ENCODE results near the gene IFNLR1. TPM values are rescaled to one million over a fixed set of nuclear protein-coding genes. Genes with fewer than 3 reads are reported as not detected.

Gene IFNLR1
- total and polyA plus RNA-seq, 3 experiments from 2014 or later: 3.1 to 6.1 (median 5.4) TPM

GRCh38 chr1:24195874-24196273 is 8.8 kb upstream of the IFNLR1 start:
- POLR2A ChIA-PET: no interaction called here
- Histone ChIP-seq H3K27ac (ENCODE audit: low read depth, low read length) (no peak overlapping the region), H3K4me1 (ENCODE audit: insufficient read depth, low read length) (peaks cover 16% of the 10 kb centered on the region), H3K4me3 (ENCODE audit: low read length) (no peak overlapping the region), H3K36me3 (ENCODE audit: insufficient read depth, low read length) (no peaks in the 10 kb centered on the region), H3K27me3 (ENCODE audit: insufficient read depth, low read length, poor library complexity, severe bottlenecking) (no peaks in the 10 kb centered on the region), H3K9me3 (ENCODE audit: low read length) (no peaks in the 10 kb centered on the region)
- peaks cover 18 to 27% (median 21%) of the 10 kb centered on the region in 3 donors for H3K4me1 Mint-ChIP-seq
- CTCF ChIA-PET: interaction anchor here (4.6 to 10.1 kb wide), 2 partner anchors 46 to 198 kb away, joined by 42 to 276 read pairs; no protein-coding TSS in a partner anchor
- H3K27ac Mint-ChIP-seq: no peak overlapping the region
- H3K27me3 Mint-ChIP-seq: no peaks in the 10 kb centered on the region
- no peaks in the 10 kb centered on the region for H3K9me3 Mint-ChIP-seq
- DNase-seq: no peak
- H3K4me3 Mint-ChIP-seq: no peak overlapping the region
- H3K36me3 Mint-ChIP-seq: no peaks in the 10 kb centered on the region

- peaks cover 18% of the 10 kb centered on the region for H3K4me1 ChIP-seq (ENCODE audit: insufficient read depth, low read length)
Observed at GRCh38 chr1:24195136-24195535, 8.0 kb upstream of the IFNLR1 start.

DNA sequence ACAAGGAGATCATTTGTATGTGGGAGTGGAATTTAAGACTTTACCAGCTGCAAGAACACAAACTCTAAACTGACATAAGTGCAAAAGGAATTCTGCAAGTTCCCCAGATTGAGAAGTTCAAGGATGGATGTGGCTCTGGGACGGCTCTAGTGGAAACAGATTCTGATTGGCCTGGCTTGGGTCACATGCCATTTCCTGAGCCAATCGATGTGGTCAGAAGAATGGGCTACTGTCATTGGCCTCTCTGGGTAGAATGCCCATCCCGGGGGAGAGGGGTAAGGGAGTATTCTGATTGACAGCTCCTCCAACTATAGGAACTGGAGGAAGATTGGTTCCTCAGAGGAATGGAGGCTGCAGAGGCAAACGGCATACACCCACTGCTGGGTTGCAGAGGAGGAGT is 6.0 kb upstream of the IFNLR1 start:
- Histone ChIP-seq H3K27ac (ENCODE audit: low read depth, low read length) (no peak overlapping the region), H3K4me1 (ENCODE audit: insufficient read depth, low read length) (peaks cover 19% of the 10 kb centered on the region), H3K36me3 (ENCODE audit: insufficient read depth, low read length) (no peaks in the 10 kb centered on the region), H3K4me3 (ENCODE audit: low read length) (no peak overlapping the region), H3K27me3 (ENCODE audit: insufficient read depth, low read length, poor library complexity, severe bottlenecking) (no peaks in the 10 kb centered on the region), H3K9me3 (ENCODE audit: low read length) (no peaks in the 10 kb centered on the region)
- peak overlapping the region in 1 of 7 donors; percentile 9 for H3K4me3 Mint-ChIP-seq
- H3K27me3 Mint-ChIP-seq: no peaks in the 10 kb centered on the region
- no peaks in the 10 kb centered on the region for H3K9me3 Mint-ChIP-seq
- ChIA-PET CTCF (interaction anchor here (1.1 to 10.1 kb wide), 2 partner anchors 43 to 201 kb away, joined by 4 to 276 read pairs; no protein-coding TSS in a partner anchor), POLR2A (no interaction called here)
- no peaks in the 10 kb centered on the region for H3K36me3 Mint-ChIP-seq
- peaks cover 33 to 47% (median 34%) of the 10 kb centered on the region in 3 donors for H3K4me1 Mint-ChIP-seq
- peak overlapping the region in 1 of 8 donors; percentile 73 for H3K27ac Mint-ChIP-seq
- no peak for DNase-seq

More at GRCh38 chr1:24195136-24195535, 8.0 kb upstream of the IFNLR1 start:
- H3K36me3 Mint-ChIP-seq: no peaks in the 10 kb centered on the region
- no peak overlapping the region for H3K27ac Mint-ChIP-seq
- H3K4me1 Mint-ChIP-seq: peaks cover 22 to 35% (median 24%) of the 10 kb centered on the region in 3 donors
- Histone ChIP-seq H3K36me3 (ENCODE audit: insufficient read depth, low read length) (no peaks in the 10 kb centered on the region), H3K4me3 (ENCODE audit: low read length) (no peak overlapping the region), H3K9me3 (ENCODE audit: low read length) (no peaks in the 10 kb centered on the region), H3K27me3 (ENCODE audit: insufficient read depth, low read length, poor library complexity, severe bottlenecking) (no peaks in the 10 kb centered on the region), H3K27ac (ENCODE audit: low read depth, low read length) (no peak overlapping the region)
- ChIA-PET CTCF (interaction anchor here (10.1 kb wide), 1 partner anchor 199 kb away, joined by 276 read pairs; no protein-coding TSS in a partner anchor), POLR2A (no interaction called here)
- H3K27me3 Mint-ChIP-seq: no peaks in the 10 kb centered on the region
- no peak overlapping the region for H3K4me3 Mint-ChIP-seq
- no peaks in the 10 kb centered on the region for H3K9me3 Mint-ChIP-seq
- DNase-seq: no peak

DNA sequence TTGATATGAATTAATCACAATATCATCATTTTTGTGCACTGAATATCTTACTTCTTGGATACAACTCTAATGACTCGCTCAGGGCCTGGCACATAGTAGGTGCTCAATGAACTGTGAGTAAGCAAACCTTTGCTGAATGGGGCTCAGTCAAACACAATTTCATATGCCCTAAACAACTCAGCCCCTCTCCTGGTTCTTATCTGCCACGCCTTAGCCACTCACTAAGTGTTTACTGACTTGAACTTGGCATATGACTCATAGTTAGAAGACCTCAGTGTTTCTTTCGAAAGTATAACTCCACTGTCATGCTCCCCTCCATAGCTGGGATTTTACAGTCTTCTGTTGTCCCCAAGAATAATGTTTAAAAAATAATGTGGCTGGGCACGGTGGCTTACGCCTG is 4.8 kb upstream of the IFNLR1 start:
- peak overlapping the region in 5 of 8 donors; percentile 17 to 68 (median 53) for H3K27ac Mint-ChIP-seq
- no peak overlapping the region for H3K4me3 ChIP-seq (ENCODE audit: low read length)
- POLR2A ChIA-PET: interaction anchor here (0.6 kb wide), 1 partner anchor 225 kb away, joined by 3 read pairs; no protein-coding TSS in a partner anchor
- H3K27ac ChIP-seq (ENCODE audit: low read depth, low read length): no peak overlapping the region
- peaks cover 0 to 2% (median 0%) of the 10 kb centered on the region in 3 donors for H3K36me3 Mint-ChIP-seq
- no peak for DNase-seq
- peak overlapping the region in 2 of 7 donors; percentile 29 for H3K4me3 Mint-ChIP-seq
- peaks cover 25% of the 10 kb centered on the region for H3K4me1 ChIP-seq (ENCODE audit: insufficient read depth, low read length)
- peaks cover 36 to 52% (median 39%) of the 10 kb centered on the region in 3 donors for H3K4me1 Mint-ChIP-seq
- H3K27me3 Mint-ChIP-seq: peaks cover 0 to 3% of the 10 kb centered on the region in 2 donors
- no peaks in the 10 kb centered on the region for H3K9me3 ChIP-seq (ENCODE audit: low read length)
- no peaks in the 10 kb centered on the region for H3K36me3 ChIP-seq (ENCODE audit: insufficient read depth, low read length)
- H3K27me3 ChIP-seq (ENCODE audit: insufficient read depth, low read length, poor library complexity, severe bottlenecking): no peaks in the 10 kb centered on the region
- CTCF ChIA-PET: interaction anchor here (1.2 kb wide), 1 partner anchor 223 kb away, joined by 3 read pairs; the partner anchor contains the start of gene NIPAL3
- H3K9me3 Mint-ChIP-seq: no peaks in the 10 kb centered on the region

DNA sequence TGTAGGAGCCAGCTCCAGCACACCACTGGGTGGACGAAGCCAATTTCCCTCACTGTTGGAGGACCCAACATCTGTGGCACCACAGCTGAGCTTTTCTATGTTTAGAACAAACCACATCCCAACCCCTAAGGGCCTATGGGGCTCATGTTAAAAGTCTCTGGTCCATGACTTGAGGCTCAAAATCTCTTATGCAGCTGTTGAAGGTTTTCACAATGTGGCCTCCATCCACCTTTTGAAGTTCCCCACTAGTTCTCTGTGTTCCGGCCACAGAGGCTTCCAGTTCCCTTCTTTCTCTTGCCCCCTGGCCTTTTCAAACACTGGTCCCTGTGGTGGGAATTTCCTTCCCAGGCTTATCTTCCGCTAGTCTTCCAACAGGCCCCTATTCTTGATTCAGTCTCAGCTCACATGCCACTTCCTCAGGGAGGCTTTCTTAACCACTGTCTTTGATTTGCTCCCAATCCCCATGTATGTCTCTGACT is 3.9 kb upstream of the IFNLR1 start:
- Histone ChIP-seq H3K36me3 (ENCODE audit: insufficient read depth, low read length) (no peaks in the 10 kb centered on the region), H3K27me3 (ENCODE audit: insufficient read depth, low read length, poor library complexity, severe bottlenecking) (no peaks in the 10 kb centered on the region), H3K27ac (ENCODE audit: low read depth, low read length) (no peak overlapping the region), H3K4me3 (ENCODE audit: low read length) (no peak overlapping the region), H3K9me3 (ENCODE audit: low read length) (no peaks in the 10 kb centered on the region), H3K4me1 (ENCODE audit: insufficient read depth, low read length) (peaks cover 32% of the 10 kb centered on the region)
- Mint-ChIP-seq H3K9me3 (no peaks in the 10 kb centered on the region), H3K27me3 (peaks cover 0 to 3% of the 10 kb centered on the region in 2 donors), H3K27ac (peak overlapping the region in 6 of 8 donors; percentile 8 to 66 (median 39)), H3K36me3 (peaks cover 0 to 3% (median 0%) of the 10 kb centered on the region in 3 donors), H3K4me1 (peaks cover 44 to 59% (median 45%) of the 10 kb centered on the region in 3 donors), H3K4me3 (peak overlapping the region in 1 of 7 donors; percentile 50)
- ChIA-PET CTCF (interaction anchor here (1.2 to 7.5 kb wide), 7 partner anchors 9 to 224 kb away, joined by 3 to 56 read pairs (median 7); partner anchors contain the start of gene NIPAL3), POLR2A (interaction anchor here (0.6 kb wide), 2 partner anchors 311 to 450 kb away, joined by 5 to 9 read pairs; no protein-coding TSS in a partner anchor)
- DNase-seq: no peak

DNA sequence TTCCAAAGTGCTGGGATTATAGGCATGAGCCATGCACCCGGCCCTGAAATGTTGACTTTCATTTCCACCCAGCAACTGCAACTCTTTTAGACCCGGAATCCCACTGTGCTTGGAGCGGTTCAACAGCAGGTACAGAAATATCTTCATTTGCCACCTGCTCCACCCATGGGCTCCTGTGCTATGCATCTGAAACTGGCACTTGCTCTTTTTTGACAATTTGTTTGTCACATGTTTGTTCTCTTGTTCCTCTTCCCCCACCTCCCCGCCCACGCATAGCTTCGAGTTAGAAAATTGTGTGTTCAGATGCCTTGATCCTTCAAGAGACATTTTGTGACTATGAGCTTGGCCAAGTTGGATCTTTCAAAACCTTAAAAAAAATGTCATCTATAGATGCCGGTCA is 2.4 kb upstream of the IFNLR1 start:
- ChIA-PET CTCF (interaction anchor here (1.4 to 7.5 kb wide), 5 partner anchors 10 to 226 kb away, joined by 3 to 56 read pairs (median 34); partner anchors contain the start of gene NIPAL3), POLR2A (interaction anchor here (0.6 to 0.7 kb wide), 2 partner anchors 202 to 577 kb away, joined by 3 read pairs; no protein-coding TSS in a partner anchor)
- Mint-ChIP-seq H3K27ac (peak overlapping the region; percentile 55 to 84 (median 70)), H3K27me3 (peaks cover 0 to 3% of the 10 kb centered on the region in 2 donors), H3K4me3 (peak overlapping the region; percentile 32 to 92 (median 68)), H3K4me1 (peaks cover 50 to 69% (median 51%) of the 10 kb centered on the region in 3 donors), H3K9me3 (no peaks in the 10 kb centered on the region), H3K36me3 (peaks cover 0 to 3% (median 0%) of the 10 kb centered on the region in 3 donors)
- Histone ChIP-seq H3K9me3 (ENCODE audit: low read length) (no peaks in the 10 kb centered on the region), H3K4me3 (ENCODE audit: low read length) (no peak overlapping the region), H3K4me1 (ENCODE audit: insufficient read depth, low read length) (peaks cover 32% of the 10 kb centered on the region), H3K27ac (ENCODE audit: low read depth, low read length) (no peak overlapping the region), H3K36me3 (ENCODE audit: insufficient read depth, low read length) (no peaks in the 10 kb centered on the region), H3K27me3 (ENCODE audit: insufficient read depth, low read length, poor library complexity, severe bottlenecking) (no peaks in the 10 kb centered on the region)
- peak in 3 of 5 donors; percentile 2 to 12 (median 9) for DNase-seq

GRCh38 chr1:24186711-24186992 is 437 bp downstream of the IFNLR1 start:
- no peaks in the 10 kb centered on the region for H3K9me3 Mint-ChIP-seq
- H3K4me3 Mint-ChIP-seq: peak overlapping the region; percentile 85 to 95 (median 89)
- Histone ChIP-seq H3K27ac (ENCODE audit: low read depth, low read length) (no peak overlapping the region), H3K27me3 (ENCODE audit: insufficient read depth, low read length, poor library complexity, severe bottlenecking) (no peaks in the 10 kb centered on the region), H3K9me3 (ENCODE audit: low read length) (no peaks in the 10 kb centered on the region), H3K4me1 (ENCODE audit: insufficient read depth, low read length) (peaks cover 30% of the 10 kb centered on the region), H3K4me3 (ENCODE audit: low read length) (peak overlapping the region; percentile 66), H3K36me3 (ENCODE audit: insufficient read depth, low read length) (no peaks in the 10 kb centered on the region)
- peaks cover 50 to 69% (median 51%) of the 10 kb centered on the region in 3 donors for H3K4me1 Mint-ChIP-seq
- H3K27me3 Mint-ChIP-seq: peaks cover 0 to 3% of the 10 kb centered on the region in 2 donors
- ChIA-PET POLR2A (no interaction called here), CTCF (interaction anchor here (5.0 to 7.5 kb wide), 3 partner anchors 13 to 205 kb away, joined by 34 to 56 read pairs (median 38); no protein-coding TSS in a partner anchor)
- peak overlapping the region; percentile 59 to 95 (median 90) for H3K27ac Mint-ChIP-seq
- DNase-seq: no peak
- H3K36me3 Mint-ChIP-seq: peaks cover 0 to 4% (median 0%) of the 10 kb centered on the region in 3 donors
